K562 (cell line): Measurements from ENCODE around the gene RNF224. TPM values are rescaled to one million over a fixed set of nuclear protein-coding genes. Genes with fewer than 3 reads are reported as not detected.

Experiments
- BMI1 ChIP-seq: fragments of 150-350 bp; IDR thresholded peaks from 2 replicates; pipeline ENCODE4 v1.6.1; 2014; ENCODE audit warnings: low read length
- CBX3 ChIP-seq, 2 experiments: IDR thresholded peaks; 1 replicate in 1 of 2; 2 replicates in 1 of 2; pipeline ENCODE4 v1.6.1; 2012; ENCODE audit warnings: inconsistent platforms in 2 of 2, low read length in 2 of 2, borderline replicate concordance in 1 of 2, control low read depth in 1 of 2
- CCNT2 ChIP-seq: IDR thresholded peaks from 2 replicates; pipeline ENCODE4 v1.6.1; 2011; ENCODE audit warnings: borderline replicate concordance, low read depth, mild to moderate bottlenecking, moderate library complexity, mixed read lengths, low read length; ENCODE audit not compliant: insufficient read length; ENCODE audit errors: extremely low read depth
- CREB3L1 ChIP-seq: fragments of 450-650 bp; IDR thresholded peaks from 2 replicates; pipeline ENCODE4 v1.6.1; 2014; ENCODE audit warnings: low read depth, mild to moderate bottlenecking, moderate library complexity, borderline replicate concordance
- CREBBP ChIP-seq: IDR thresholded peaks from one replicate; pipeline ENCODE4 v1.6.1; 2012; ENCODE audit warnings: low read depth, mild to moderate bottlenecking, control low read depth, inconsistent platforms, low read length
- DIDO1 ChIP-seq: fragments of 450-650 bp; IDR thresholded peaks from 2 replicates; pipeline ENCODE4 v1.6.1; 2016; ENCODE audit warnings: low read depth, missing biosample characterization, missing genetic modification characterization
- DPF2 ChIP-seq: fragments of 450-650 bp; IDR thresholded peaks from 2 replicates; pipeline ENCODE4 v1.6.1; 2016
- ELF2 ChIP-seq: fragments of 250-450 bp; sonication (Bioruptor Pico); IDR thresholded peaks from 2 replicates; pipeline ENCODE4 v1.5.0; 2021; ENCODE audit warnings: mild to moderate bottlenecking
- FOXK2 ChIP-seq, 2 experiments: fragments of 450-650 bp; IDR thresholded peaks in 1 of 2; conservative IDR thresholded peaks in 1 of 2; 2 replicates each; pipeline ENCODE4 v1.6.1; 2016; ENCODE audit warnings: low read depth in 2 of 2, mild to moderate bottlenecking in 1 of 2
- GABPB1 ChIP-seq: sonication (generic); formaldehyde crosslinking; IDR thresholded peaks from 2 replicates; pipeline ENCODE4 v1.8.0; 2022; ENCODE audit warnings: mild to moderate bottlenecking, missing genetic modification reagents
- GATAD2A ChIP-seq: fragments of 450-650 bp; IDR thresholded peaks from 2 replicates; pipeline ENCODE4 v1.6.1; 2017
- HMG20A ChIP-seq: fragments of 450-650 bp; formaldehyde crosslinking; conservative IDR thresholded peaks from 2 replicates; pipeline ENCODE4 v1.4.0; 2020; ENCODE audit warnings: mild to moderate bottlenecking, mixed read lengths
- HMGN3 ChIP-seq: IDR thresholded peaks from 2 replicates; pipeline ENCODE4 v1.6.1; 2011; ENCODE audit warnings: borderline replicate concordance, low read depth, mild to moderate bottlenecking, mixed read lengths, low read length; ENCODE audit not compliant: insufficient read length; ENCODE audit errors: extremely low read depth
- ILF3 ChIP-seq: fragments of 450-650 bp; IDR thresholded peaks from 2 replicates; pipeline ENCODE4 v1.6.1; 2018; ENCODE audit warnings: antibody characterized with exemption, mild to moderate bottlenecking, moderate library complexity, borderline replicate concordance
- KLF1 ChIP-seq: fragments of 450-650 bp; IDR thresholded peaks from 2 replicates; pipeline ENCODE4 v1.6.1; 2016; ENCODE audit warnings: missing genetic modification characterization, missing compliant biosample characterization
- MAFG ChIP-seq: fragments of 450-650 bp; conservative IDR thresholded peaks from 2 replicates; pipeline ENCODE4 v1.6.1; 2016; ENCODE audit warnings: missing genetic modification characterization, missing compliant biosample characterization
- RBM17 ChIP-seq: fragments of 200-400 bp; formaldehyde crosslinking; IDR thresholded peaks from 2 replicates; pipeline ENCODE4 v1.6.1; 2017; ENCODE audit warnings: low read depth, mild to moderate bottlenecking, low read length, borderline replicate concordance
- SMAD1 ChIP-seq: fragments of 150-350 bp; IDR thresholded peaks from 2 replicates; pipeline ENCODE4 v1.6.1; 2014; ENCODE audit warnings: low read length, low read depth; ENCODE audit not compliant: partially characterized antibody
- SMAD2 ChIP-seq: fragments of 150-350 bp; IDR thresholded peaks from 2 replicates; pipeline ENCODE4 v1.6.1; 2014; ENCODE audit warnings: low read depth, mild to moderate bottlenecking, low read length
- TBL1XR1 ChIP-seq, 2 experiments: IDR thresholded peaks; 2 replicates each; pipeline ENCODE4 v1.6.1; 2012; ENCODE audit warnings: improper control_type of control experiment in 2 of 2, low read length in 2 of 2, mild to moderate bottlenecking in 1 of 2
- TFAM ChIP-seq: fragments of 250-450 bp; sonication (Bioruptor Pico); conservative IDR thresholded peaks from 2 replicates; pipeline ENCODE4 v1.5.0; 2021; ENCODE audit warnings: mild to moderate bottlenecking, moderate library complexity
- TRIM28 ChIP-seq: fragments of 450-650 bp; IDR thresholded peaks from 2 replicates; pipeline ENCODE4 v1.6.1; 2017
- USF2 ChIP-seq: sonication (generic); formaldehyde crosslinking; IDR thresholded peaks from 2 replicates; pipeline ENCODE4 v1.5.0; 2020; ENCODE audit warnings: missing genetic modification reagents
- ZNF134 ChIP-seq: fragments of 250-450 bp; sonication (Bioruptor Pico); conservative IDR thresholded peaks from 2 replicates; pipeline ENCODE4 v1.4.0; 2020
- ZNF445 ChIP-seq: fragments of 250-450 bp; sonication (Bioruptor Pico); IDR thresholded peaks from 2 replicates; pipeline ENCODE4 v1.4.0; 2020; ENCODE audit warnings: low read depth, mild to moderate bottlenecking, moderate library complexity
- polyA plus RNA-seq, 8 experiments: library from polyadenylated mRNA; depleted of rRNA in 4 of 8; stranded (reverse) in 5 of 8; unstranded in 3 of 8; fragments of >200 nt; fragmentation: Nextera tagmentation in 2 of 8; fragmentation: Illumina TruSeq in 1 of 8; extraction: Ambion mirVana in 2 of 8; extraction: Trizol in 1 of 8; gene quantifications; 2 replicates each; pipeline versions ENCODE4 v1.2.1 to v1.2.3, GENCODE V29; 2011 to 2014; ENCODE audit warnings: inconsistent platforms in 1 of 8, missing spikeins in 1 of 8
- total RNA-seq, 7 experiments: library from RNA; depleted of rRNA in 6 of 7; stranded (reverse); fragments of >200 nt in 6 of 7; fragmentation: Illumina TruSeq in 2 of 7; extraction: Trizol in 2 of 7; gene quantifications; 2 replicates each; pipeline versions ENCODE4 v1.2.1 to v1.2.3, GENCODE V29; 2011 to 2021; ENCODE audit warnings: low replicate concordance in 1 of 7
- TF ChIP-seq, protein P1 (sequence below): fragments of 250-450 bp; sonication (Bioruptor Pico); IDR thresholded peaks from 2 replicates; pipeline ENCODE4 v1.5.1; 2021; ENCODE audit warnings: mild to moderate bottlenecking

RNF224 gene
- total and polyA plus RNA-seq, 9 of the 15 experiments (the other 6 are each of a cell fraction or from before 2014, with no cell fraction given): not detected

DNA sequence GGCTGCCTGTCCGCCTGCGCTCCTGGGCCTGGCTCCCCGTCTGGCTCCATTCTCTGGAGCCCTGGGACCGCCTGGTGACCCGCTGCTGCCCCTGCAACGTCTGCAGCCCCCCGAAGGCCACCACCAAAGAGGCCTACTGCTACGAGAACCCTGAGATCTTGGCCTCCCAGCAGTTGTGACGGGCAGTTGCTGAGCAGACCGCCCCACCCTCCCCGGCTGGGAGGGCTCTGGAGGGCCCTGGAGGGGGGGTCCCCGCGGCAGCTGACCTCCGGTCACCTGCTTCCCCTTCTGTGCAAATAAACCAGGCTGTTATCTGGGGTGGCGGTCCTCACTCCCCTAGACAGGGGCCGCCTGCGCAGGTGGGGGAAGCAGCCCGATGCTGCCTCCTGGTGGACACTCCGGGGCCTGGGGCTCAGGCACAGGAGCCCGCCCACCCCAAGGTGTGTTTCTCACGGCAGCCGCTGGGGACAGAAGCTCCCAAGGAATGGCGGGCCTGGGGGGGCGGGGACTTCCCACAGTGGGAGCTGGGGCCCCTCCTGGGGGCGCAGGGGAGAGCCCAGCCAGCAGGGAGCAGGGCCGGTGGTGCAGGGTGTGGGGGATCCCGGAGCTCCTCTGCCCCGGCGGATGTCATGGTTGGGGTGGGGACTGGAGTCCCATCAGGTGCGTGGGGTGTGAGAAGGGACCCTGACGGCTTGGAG lies 9.1 kb downstream of the RNF224 start (continued):
- TF ChIP-seq TBL1XR1 (IDR thresholded peaks at IDR 0.05; ENCODE audit: low read length in 2 of 2) (peak in 1 of 2 experiments; percentile 77; a peak in 2 of 4 replicates), SMAD1 (no peak), KLF1 (tag) (peak; percentile 44; the same call in 1 of the 2 replicates), CREBBP (no peak), CCNT2 (peak; percentile 80), ILF3 (no peak), HMGN3 (peak; percentile 88), GATAD2A (peak; percentile 70; the same call in 1 of the 2 replicates), ZNF134 (CRISPR knock-in tag) (no peak), CREB3L1 (0 out of 2 replicates have a peak, but pooled peaks have one; percentile 49), SMAD2 (no peak), DPF2 (peak; percentile 76), DIDO1 (tag) (no peak), CBX3 (IDR thresholded peaks at IDR 0.05; ENCODE audit: borderline replicate concordance in 1 of 2, low read length in 2 of 2) (peak in 1 of 2 experiments; percentile 47; a peak in 1 of 3 replicates), ELF2 (0 out of 2 replicates have a peak, but pooled peaks have one; percentile 50), FOXK2 (conservative IDR thresholded peaks at IDR 0.05 in 1 of 2, IDR thresholded peaks at IDR 0.05 in 1 of 2; ENCODE audit: low read depth in 2 of 2) (peak in 1 of 2 experiments; percentile 37; a peak in 2 of 4 replicates), RBM17 (no peak), USF2 (CRISPR knock-in tag) (peak; percentile 52; the same call in 1 of the 2 replicates), GABPB1 (CRISPR knock-in tag) (peak; percentile 86), MAFG (tag) (no peak), TRIM28 (0 out of 2 replicates have a peak, but pooled peaks have one; percentile 17), HMG20A (CRISPR knock-in tag) (no peak), TFAM (CRISPR knock-in tag) (no peak), ZNF445 (CRISPR knock-in tag) (no peak), BMI1 (no peak)
- TF ChIP-seq, protein P1, sequence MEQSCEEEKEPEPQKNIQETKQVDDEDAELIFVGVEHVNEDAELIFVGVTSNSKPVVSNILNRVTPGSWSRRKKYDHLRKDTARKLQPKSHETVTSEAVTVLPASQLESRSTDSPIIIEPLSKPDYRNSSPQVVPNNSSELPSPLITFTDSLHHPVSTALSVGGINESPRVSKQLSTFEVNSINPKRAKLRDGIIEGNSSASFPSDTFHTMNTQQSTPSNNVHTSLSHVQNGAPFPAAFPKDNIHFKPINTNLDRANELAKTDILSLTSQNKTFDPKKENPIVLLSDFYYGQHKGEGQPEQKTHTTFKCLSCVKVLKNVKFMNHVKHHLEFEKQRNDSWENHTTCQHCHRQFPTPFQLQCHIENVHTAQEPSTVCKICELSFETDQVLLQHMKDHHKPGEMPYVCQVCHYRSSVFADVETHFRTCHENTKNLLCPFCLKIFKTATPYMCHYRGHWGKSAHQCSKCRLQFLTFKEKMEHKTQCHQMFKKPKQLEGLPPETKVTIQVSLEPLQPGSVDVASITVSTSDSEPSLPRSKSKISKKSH: no peak
